K562 (cell line): ENCODE results near the gene ABCA8. TPM values are rescaled to one million over a fixed set of nuclear protein-coding genes. Genes with fewer than 3 reads are reported as not detected.

Source experiments
- ATAC-seq: fragments of 200-7000 bp; cut with Tn5 transposase; 3 replicates; pipeline ENCODE4 v1.9.1; 2020; ENCODE audit warnings: moderate library complexity
- BruUV-seq: library from RNA; stranded (reverse); fragments of 400-500 nt; replicated peaks from 2 replicates; lab custom pipeline; 2021; lab: Mats Ljungman, UMichigan
- CTCF ChIA-PET: fragments of 300-600 bp; formaldehyde crosslinking; extraction: SDS; loops from one replicate; lab custom pipeline; 2021; ENCODE audit warnings: low intra/inter-chr PET ratio; lab: Yijun Ruan, JAX
- POLR2A ChIA-PET: fragments of 300-600, 350-650 bp; sonication (Branson Sonifier 250); formaldehyde crosslinking; extraction: SDS; loops from one replicate; lab custom pipeline; 2021; ENCODE audit warnings: antibody characterized with exemption, inconsistent platforms; lab: Yijun Ruan, JAX
- DNase-seq, 4 experiments: peaks; one replicate each; pipeline versions ENCODE4 v3.0.0 to v3.0.0-alpha.2; 2011 to 2018; ENCODE audit warnings: low spot score in 3 of 4, mixed read lengths in 3 of 4; ENCODE audit errors: extremely low read depth in 1 of 4
- FAIRE-seq: peaks from 2 replicates; lab custom pipeline; 2011; peaks lifted over from hg19 to GRCh38; lab: Jason Lieb, UNC
- H2AFZ ChIP-seq: 2 replicates; pipeline ENCODE4 v1.6.0; 2011; ENCODE audit warnings: low read depth, low read length, control low read depth, inconsistent platforms
- H3K27ac ChIP-seq: fragments of 200-600 bp; 3 replicates; pipeline ENCODE4 v1.8.0; 2011; ENCODE audit warnings: low read depth, mild to moderate bottlenecking, control low read depth, inconsistent platforms, low read length, moderate library complexity, mixed read lengths; ENCODE audit errors: extremely low read depth
- H3K27me3 ChIP-seq, 2 experiments: fragments of 300-600 bp in 1 of 2; 2 replicates in 1 of 2; 3 replicates in 1 of 2; pipeline versions ENCODE4 v1.6.0 to v1.8.0; 2011; ENCODE audit warnings: inconsistent platforms in 2 of 2, low read length in 2 of 2, mild to moderate bottlenecking in 1 of 2, mixed read lengths in 1 of 2, moderate library complexity in 1 of 2; ENCODE audit not compliant: control insufficient read depth in 2 of 2, insufficient read depth in 2 of 2
- H3K36me3 ChIP-seq: fragments of 300-600 bp; 3 replicates; pipeline ENCODE4 v1.8.0; 2011; ENCODE audit warnings: mild to moderate bottlenecking, low read length, inconsistent platforms; ENCODE audit not compliant: control insufficient read depth, insufficient read depth
- H3K4me1 ChIP-seq, 2 experiments: fragments of 200-600 bp in 1 of 2; replicated peaks in 1 of 2; 2 replicates in 1 of 2; 3 replicates in 1 of 2; pipeline versions ENCODE4 v1.5.1 to v1.8.0; 2011; ENCODE audit warnings: inconsistent platforms in 2 of 2, low read length in 2 of 2, mild to moderate bottlenecking in 1 of 2, mixed read lengths in 1 of 2, moderate library complexity in 1 of 2; ENCODE audit not compliant: control insufficient read depth in 2 of 2, insufficient read depth in 2 of 2
- H3K4me2 ChIP-seq: 2 replicates; pipeline ENCODE4 v1.6.1; 2011; ENCODE audit warnings: low read length, control low read depth, inconsistent platforms, mixed read lengths; ENCODE audit not compliant: insufficient read depth
- H3K4me3 ChIP-seq: fragments of 200-600 bp; sonication (generic), shearing (Covaris generic); 2 replicates; pipeline ENCODE4 v1.5.1; 2016; ENCODE audit warnings: control low read depth, inconsistent platforms
- H3K79me2 ChIP-seq: fragments of 200-600 bp; 3 replicates; pipeline ENCODE4 v1.8.0; 2011; ENCODE audit warnings: low read length, inconsistent platforms; ENCODE audit not compliant: control insufficient read depth, insufficient read depth
- H3K9ac ChIP-seq, 2 experiments: 2 replicates each; pipeline versions ENCODE4 v1.6.0 to v1.6.1; 2011; ENCODE audit warnings: low read depth in 2 of 2, low read length in 2 of 2, control low read depth in 1 of 2, inconsistent platforms in 1 of 2, mild to moderate bottlenecking in 1 of 2, mixed read lengths in 1 of 2; ENCODE audit not compliant: insufficient read depth in 1 of 2
- H3K9me1 ChIP-seq: one replicate; pipeline ENCODE4 v1.6.0; 2011; ENCODE audit warnings: inconsistent platforms, mild to moderate bottlenecking, low read length, moderate library complexity; ENCODE audit not compliant: control insufficient read depth, insufficient read depth
- H3K9me3 ChIP-seq: replicated peaks from 2 replicates; pipeline ENCODE4 v1.5.1; 2011; ENCODE audit warnings: low read depth, low read length, inconsistent platforms; ENCODE audit not compliant: control insufficient read depth, insufficient read depth
- H4K20me1 ChIP-seq: replicated peaks from 2 replicates; pipeline ENCODE4 v1.6.1; 2011; ENCODE audit warnings: low read length, inconsistent platforms, mixed read lengths; ENCODE audit not compliant: control insufficient read depth, insufficient read depth
- DACH1 ChIP-seq: fragments of 450-650 bp; IDR thresholded peaks from 2 replicates; pipeline ENCODE4 v1.6.1; 2018; ENCODE audit not compliant: partially characterized antibody
- EP400 ChIP-seq: fragments of 450-650 bp; IDR thresholded peaks from 2 replicates; pipeline ENCODE4 v1.6.1; 2017; ENCODE audit warnings: antibody characterized with exemption, mild to moderate bottlenecking, moderate library complexity
- HDGF ChIP-seq: fragments of 450-650 bp; IDR thresholded peaks from 2 replicates; pipeline ENCODE4 v1.6.1; 2016
- MAFK ChIP-seq: IDR thresholded peaks from 2 replicates; pipeline ENCODE4 v1.6.1; 2011; ENCODE audit warnings: low read length, improper control_type of control experiment
- ZNF133 ChIP-seq: fragments of 250-450 bp; sonication (Bioruptor Pico); IDR thresholded peaks from 2 replicates; pipeline ENCODE4 v1.4.0; 2020; ENCODE audit warnings: mild to moderate bottlenecking
- ZNF217 ChIP-seq: sonication (generic); formaldehyde crosslinking; IDR thresholded peaks from 2 replicates; pipeline ENCODE4 v1.8.0; 2022; ENCODE audit warnings: mild to moderate bottlenecking, missing genetic modification reagents
- ZNF57 ChIP-seq: fragments of 450-650 bp; formaldehyde crosslinking; IDR thresholded peaks from 2 replicates; pipeline ENCODE4 v1.4.0; 2020; ENCODE audit warnings: mild to moderate bottlenecking, moderate library complexity
- ZNF76 ChIP-seq: fragments of 250-450 bp; sonication (Bioruptor Pico); IDR thresholded peaks from 2 replicates; pipeline ENCODE4 v1.4.0; 2020; ENCODE audit warnings: mild to moderate bottlenecking, moderate library complexity, borderline replicate concordance
- WGBS: fragments of 100-300 bp; shearing (Covaris generic); methylation state at CpG from one replicate; pipeline ENCODE4 v1.1.6; 2016; ENCODE audit warnings: low coverage, mixed read lengths; ENCODE audit not compliant: insufficient coverage; ENCODE audit errors: missing lambda C conversion rate; 5-methylcytosine and 5-hydroxymethylcytosine counted together
- in situ Hi-C: fragments of 300-500 bp; cut with MboI; formaldehyde crosslinking; loops from 4 replicates; pipeline ENCODE4 v1.15.0; 2018; ENCODE audit warnings: inconsistent platforms, mixed read lengths
- intact Hi-C: fragments of 100-400 bp; cut with micrococcal nuclease; formaldehyde crosslinking; loops from 2 replicates; pipeline ENCODE4 v1.14.2; 2022
- polyA plus RNA-seq, 8 experiments: library from polyadenylated mRNA; depleted of rRNA in 4 of 8; stranded (reverse) in 5 of 8; unstranded in 3 of 8; fragments of >200 nt; fragmentation: Nextera tagmentation in 2 of 8; fragmentation: Illumina TruSeq in 1 of 8; extraction: Ambion mirVana in 2 of 8; extraction: Trizol in 1 of 8; gene quantifications; 2 replicates each; pipeline versions ENCODE4 v1.2.1 to v1.2.3, GENCODE V29; 2011 to 2014; ENCODE audit warnings: inconsistent platforms in 1 of 8, missing spikeins in 1 of 8
- total RNA-seq, 7 experiments: library from RNA; depleted of rRNA in 6 of 7; stranded (reverse); fragments of >200 nt in 6 of 7; fragmentation: Illumina TruSeq in 2 of 7; extraction: Trizol in 2 of 7; gene quantifications; 2 replicates each; pipeline versions ENCODE4 v1.2.1 to v1.2.3, GENCODE V29; 2011 to 2021; ENCODE audit warnings: low replicate concordance in 1 of 7
- TF ChIP-seq, protein P1 (sequence below): fragments of 200-800 bp; sonication (Bioruptor generic); IDR thresholded peaks from 2 replicates; pipeline ENCODE4 v1.6.1; 2017; ENCODE audit warnings: missing genetic modification characterization, missing compliant biosample characterization
- TF ChIP-seq, protein P2 (sequence below), 2 experiments: fragments of 450-650 bp; conservative IDR thresholded peaks; 2 replicates each; pipeline ENCODE4 v1.6.1; 2017; ENCODE audit warnings: mild to moderate bottlenecking in 2 of 2, moderate library complexity in 2 of 2

Gene ABCA8
- total and polyA plus RNA-seq, 9 of the 15 experiments (the other 6 are each of a cell fraction or from before 2014, with no cell fraction given) = 1.8 to 13.2 (median 12.0) TPM

DNA sequence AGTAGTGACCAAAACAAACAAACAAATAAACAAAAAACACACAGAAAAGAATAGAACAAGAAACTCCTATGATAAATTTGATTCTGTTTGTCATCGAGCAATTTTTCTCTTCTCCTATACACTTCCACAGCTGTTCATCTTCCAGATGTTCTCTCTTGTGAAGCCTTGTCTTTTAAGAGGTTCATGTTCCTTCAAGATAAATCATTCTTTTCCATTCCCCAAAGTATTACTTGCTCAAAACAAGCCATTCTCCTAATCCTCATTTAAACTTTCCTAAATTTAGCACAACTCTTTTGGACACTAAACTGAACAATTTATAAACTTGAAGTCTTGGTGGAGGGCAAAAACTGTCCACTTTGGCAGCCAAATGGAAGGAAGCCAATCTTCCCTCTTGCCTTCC lies 103.3 kb downstream of the ABCA8 start (continued):
- TF ChIP-seq, protein P1, sequence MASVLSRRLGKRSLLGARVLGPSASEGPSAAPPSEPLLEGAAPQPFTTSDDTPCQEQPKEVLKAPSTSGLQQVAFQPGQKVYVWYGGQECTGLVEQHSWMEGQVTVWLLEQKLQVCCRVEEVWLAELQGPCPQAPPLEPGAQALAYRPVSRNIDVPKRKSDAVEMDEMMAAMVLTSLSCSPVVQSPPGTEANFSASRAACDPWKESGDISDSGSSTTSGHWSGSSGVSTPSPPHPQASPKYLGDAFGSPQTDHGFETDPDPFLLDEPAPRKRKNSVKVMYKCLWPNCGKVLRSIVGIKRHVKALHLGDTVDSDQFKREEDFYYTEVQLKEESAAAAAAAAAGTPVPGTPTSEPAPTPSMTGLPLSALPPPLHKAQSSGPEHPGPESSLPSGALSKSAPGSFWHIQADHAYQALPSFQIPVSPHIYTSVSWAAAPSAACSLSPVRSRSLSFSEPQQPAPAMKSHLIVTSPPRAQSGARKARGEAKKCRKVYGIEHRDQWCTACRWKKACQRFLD = no peak
- no peak for TF ChIP-seq MAFK
- TF ChIP-seq ZNF217 (CRISPR knock-in tag) = no peak
- TF ChIP-seq EP400 = no peak
- no peak for TF ChIP-seq ZNF76 (CRISPR knock-in tag)

DNA sequence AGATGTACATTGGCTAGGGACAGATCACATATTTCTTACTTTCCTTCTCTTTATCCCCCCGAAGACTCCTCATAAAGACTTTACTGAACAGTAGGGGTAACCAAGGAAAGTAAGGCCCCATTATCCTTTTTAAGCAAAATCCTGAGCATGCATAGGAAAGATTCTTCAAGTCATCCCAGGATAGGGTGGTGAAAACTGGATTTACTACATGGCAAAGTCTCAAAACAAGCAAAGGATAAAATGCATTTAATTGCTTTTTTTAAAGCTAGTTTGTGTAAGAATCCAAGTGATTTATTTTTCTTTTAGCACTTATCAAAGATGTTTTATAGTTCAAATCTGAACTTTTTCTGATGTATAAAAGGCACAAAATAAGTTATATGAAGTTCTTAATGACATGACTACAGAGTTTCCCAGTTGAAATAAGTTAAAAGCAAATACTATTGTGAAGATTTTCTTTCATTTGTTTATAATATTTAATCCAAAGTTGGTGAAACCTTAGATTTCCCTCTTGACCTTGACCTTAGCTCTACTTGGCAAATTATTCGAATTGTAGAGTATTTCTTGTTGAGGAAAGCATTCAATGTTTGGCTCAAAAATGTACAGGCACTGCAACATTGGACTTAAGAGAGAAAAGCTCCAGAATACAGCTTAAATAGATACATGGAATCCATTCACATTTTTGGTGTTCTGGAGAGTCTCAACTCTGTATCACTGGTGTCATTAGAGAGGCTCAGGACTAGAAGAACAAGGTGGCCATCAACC lies 104.3 kb downstream of the ABCA8 start:
- FAIRE-seq (no peak), ATAC-seq (no peak), DNase-seq (no peak)
- no peak for TF ChIP-seq ZNF133
- TF ChIP-seq ZNF57 (CRISPR knock-in tag) = no peak
- no peak for TF ChIP-seq HDGF
- TF ChIP-seq DACH1 = no peak
- TF ChIP-seq, protein P2, sequence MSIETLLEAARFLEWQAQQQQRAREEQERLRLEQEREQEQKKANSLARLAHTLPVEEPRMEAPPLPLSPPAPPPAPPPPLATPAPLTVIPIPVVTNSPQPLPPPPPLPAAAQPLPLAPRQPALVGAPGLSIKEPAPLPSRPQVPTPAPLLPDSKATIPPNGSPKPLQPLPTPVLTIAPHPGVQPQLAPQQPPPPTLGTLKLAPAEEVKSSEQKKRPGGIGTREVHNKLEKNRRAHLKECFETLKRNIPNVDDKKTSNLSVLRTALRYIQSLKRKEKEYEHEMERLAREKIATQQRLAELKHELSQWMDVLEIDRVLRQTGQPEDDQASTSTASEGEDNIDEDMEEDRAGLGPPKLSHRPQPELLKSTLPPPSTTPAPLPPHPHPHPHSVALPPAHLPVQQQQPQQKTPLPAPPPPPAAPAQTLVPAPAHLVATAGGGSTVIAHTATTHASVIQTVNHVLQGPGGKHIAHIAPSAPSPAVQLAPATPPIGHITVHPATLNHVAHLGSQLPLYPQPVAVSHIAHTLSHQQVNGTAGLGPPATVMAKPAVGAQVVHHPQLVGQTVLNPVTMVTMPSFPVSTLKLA (conservative IDR thresholded peaks at IDR 0.05) = no peak
- Histone ChIP-seq H3K4me1 (no peaks in the 10 kb centered on the region), H3K36me3 (no peaks in the 10 kb centered on the region), H2AFZ (no peak overlapping the region), H3K4me3 (no peak overlapping the region), H3K27ac (no peak overlapping the region), H3K9me1 (no peaks in the 10 kb centered on the region), H3K9me3 (no peaks in the 10 kb centered on the region), H3K4me2 (no peak overlapping the region), H4K20me1 (no peaks in the 10 kb centered on the region), H3K79me2 (no peaks in the 10 kb centered on the region), H3K27me3 (no peaks in the 10 kb centered on the region), H3K9ac (no peak overlapping the region)
- WGBS = 7% methylated on average over 2 of the region's 2 CpGs
- in situ Hi-C loops = no loop called here
- ChIA-PET CTCF (no interaction called here), POLR2A (interaction anchor here (0.6 kb wide), 1 partner anchor 29 kb away, joined by 3 read pairs; no protein-coding TSS in a partner anchor)
- BruUV-seq = no TSS peak
- intact Hi-C loops = no loop called here
